ENCODE data around the gene CCDC149. TPM values are rescaled to one million over a fixed set of nuclear protein-coding genes. Genes with fewer than 3 reads are reported as not detected.

CCDC149 gene
- total RNA-seq, 1 experiment from 2014 or later = 5.3 TPM

DNA sequence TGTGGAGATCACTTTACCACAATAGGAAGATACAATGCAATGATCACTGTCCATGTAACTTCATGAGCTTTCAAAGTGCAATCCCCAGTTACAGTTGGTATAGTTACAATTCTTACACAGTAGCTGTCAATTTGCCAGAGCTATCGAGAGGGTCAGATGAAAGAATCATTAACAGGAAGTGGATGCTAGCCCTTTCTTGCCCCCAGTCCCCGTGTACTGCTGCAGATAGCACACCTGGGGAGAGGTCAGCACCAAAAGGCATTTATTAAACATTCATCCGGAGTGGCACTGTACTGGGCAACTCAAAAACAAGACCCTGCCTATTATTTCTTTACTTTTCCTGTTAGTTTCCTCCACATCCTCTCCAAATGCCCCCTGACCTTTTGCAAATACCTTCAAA is 69.7 kb downstream of the CCDC149 start:
- H3K9me2 ChIP-seq (ENCODE audit: insufficient read depth) = no peaks in the 10 kb centered on the region
- intact Hi-C loops (cut with micrococcal nuclease) = no loop called here
- no peaks in the 10 kb centered on the region for H4K20me1 ChIP-seq (ENCODE audit: insufficient read depth)
- no peak overlapping the region for H3K4me2 ChIP-seq (ENCODE audit: low read length)
- POLR2A ChIA-PET = no interaction called here
- H3K27me3 ChIP-seq (ENCODE audit: insufficient read depth, low read length) = no peaks in the 10 kb centered on the region
- ATAC-seq = no peak
- BruUV-seq (replicated peaks) = no TSS peak
- H3K9me3 ChIP-seq (ENCODE audit: control insufficient read depth in 1 of 2, insufficient read depth in 1 of 2, low read depth in 1 of 2, low read length in 2 of 2) = no peaks in the 10 kb centered on the region
- H3K79me2 ChIP-seq (ENCODE audit: insufficient read depth, low read length) = no peaks in the 10 kb centered on the region
- RAD21 ChIA-PET (ENCODE audit: low non-redundant PET in 1 of 2, low total read pairs in 2 of 2, uncharacterized antibody in 2 of 2, unreplicated experiment in 2 of 2) = no interaction called here
- no peak overlapping the region for H2AFZ ChIP-seq (ENCODE audit: low read depth, low read length, poor library complexity, severe bottlenecking)
- TF ChIP-seq POLR2A (IDR thresholded peaks at IDR 0.05; ENCODE audit: borderline replicate concordance, extremely low read depth, insufficient read depth, insufficient read length) = no peak
- no peak for TF ChIP-seq CEBPB (IDR thresholded peaks at IDR 0.05; ENCODE audit: low read depth)
- TF ChIP-seq, protein P1, sequence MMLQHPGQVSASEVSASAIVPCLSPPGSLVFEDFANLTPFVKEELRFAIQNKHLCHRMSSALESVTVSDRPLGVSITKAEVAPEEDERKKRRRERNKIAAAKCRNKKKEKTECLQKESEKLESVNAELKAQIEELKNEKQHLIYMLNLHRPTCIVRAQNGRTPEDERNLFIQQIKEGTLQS (IDR thresholded peaks at IDR 0.05) = no peak
- no peak for TF ChIP-seq YY1 (IDR thresholded peaks at IDR 0.05; ENCODE audit: extremely low read depth, insufficient replicate concordance, low read depth, low read length)
- no peak for TF ChIP-seq JUND (IDR thresholded peaks at IDR 0.05)
- TF ChIP-seq, protein P2, sequence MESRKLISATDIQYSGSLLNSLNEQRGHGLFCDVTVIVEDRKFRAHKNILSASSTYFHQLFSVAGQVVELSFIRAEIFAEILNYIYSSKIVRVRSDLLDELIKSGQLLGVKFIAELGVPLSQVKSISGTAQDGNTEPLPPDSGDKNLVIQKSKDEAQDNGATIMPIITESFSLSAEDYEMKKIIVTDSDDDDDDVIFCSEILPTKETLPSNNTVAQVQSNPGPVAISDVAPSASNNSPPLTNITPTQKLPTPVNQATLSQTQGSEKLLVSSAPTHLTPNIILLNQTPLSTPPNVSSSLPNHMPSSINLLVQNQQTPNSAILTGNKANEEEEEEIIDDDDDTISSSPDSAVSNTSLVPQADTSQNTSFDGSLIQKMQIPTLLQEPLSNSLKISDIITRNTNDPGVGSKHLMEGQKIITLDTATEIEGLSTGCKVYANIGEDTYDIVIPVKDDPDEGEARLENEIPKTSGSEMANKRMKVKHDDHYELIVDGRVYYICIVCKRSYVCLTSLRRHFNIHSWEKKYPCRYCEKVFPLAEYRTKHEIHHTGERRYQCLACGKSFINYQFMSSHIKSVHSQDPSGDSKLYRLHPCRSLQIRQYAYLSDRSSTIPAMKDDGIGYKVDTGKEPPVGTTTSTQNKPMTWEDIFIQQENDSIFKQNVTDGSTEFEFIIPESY (IDR thresholded peaks at IDR 0.05; ENCODE audit: extremely low read depth, insufficient replicate concordance, low read length) = no peak
- TF ChIP-seq ZNF274 (IDR thresholded peaks at IDR 0.05; ENCODE audit: low read depth, low read length) = no peak
- TF ChIP-seq FOSL1 (IDR thresholded peaks at IDR 0.05; ENCODE audit: low read depth) = no peak
- TF ChIP-seq SP1 (IDR thresholded peaks at IDR 0.05; ENCODE audit: low read depth) = no peak
- no peak for TF ChIP-seq RAD21 (IDR thresholded peaks at IDR 0.05; ENCODE audit: low read depth)
- TF ChIP-seq CTCF (IDR thresholded peaks at IDR 0.05 in 2 of 3, conservative IDR thresholded peaks at IDR 0.05 in 1 of 3; ENCODE audit: borderline replicate concordance in 1 of 3, insufficient read depth in 1 of 3, low read depth in 2 of 3, low read length in 2 of 3) = no peak
- TF ChIP-seq REST (IDR thresholded peaks at IDR 0.05; ENCODE audit: low read depth) = no peak
- no peak for TF ChIP-seq EZH2 (IDR thresholded peaks at IDR 0.05)
- TF ChIP-seq MAX (IDR thresholded peaks at IDR 0.05) = no peak
- TF ChIP-seq CBX3 (IDR thresholded peaks at IDR 0.05; ENCODE audit: low read depth) = no peak
- TF ChIP-seq SIN3A (IDR thresholded peaks at IDR 0.05; ENCODE audit: low read depth) = no peak
- no peak for TF ChIP-seq POLR2AphosphoS5 (IDR thresholded peaks at IDR 0.05; ENCODE audit: low read depth, low read length)
- TF ChIP-seq ZFX (IDR thresholded peaks at IDR 0.05) = no peak
- TF ChIP-seq TCF7L2 (IDR thresholded peaks at IDR 0.05; ENCODE audit: borderline replicate concordance, extremely low read depth, insufficient read depth, insufficient read length) = no peak
- CTCF ChIA-PET = no interaction called here
- H3K36me3 ChIP-seq (ENCODE audit: control insufficient read depth in 1 of 2, insufficient read depth in 2 of 2, low read length in 2 of 2) = no peaks in the 10 kb centered on the region
- H3K27ac ChIP-seq (ENCODE audit: low read depth, low read length) = no peak overlapping the region
- no peaks in the 10 kb centered on the region; a peak in 1 of 4 replicates for H3K4me1 ChIP-seq (ENCODE audit: control insufficient read depth in 1 of 2, insufficient read depth in 2 of 2, low read length in 2 of 2)
- H3K9ac ChIP-seq (ENCODE audit: low read length) = no peak overlapping the region
- H3K4me3 ChIP-seq (replicated peaks in 1 of 2; ENCODE audit: low read depth in 1 of 2, low read length in 2 of 2) = no peak overlapping the region
- DNase-seq (ENCODE audit: low read depth, low spot score) = no peak
